SJCRH30 (cell line): Measurements from ENCODE around the gene ATP12A. TPM values are rescaled to one million over a fixed set of nuclear protein-coding genes. Genes with fewer than 3 reads are reported as not detected.
"Not testable (repeated sequence)": the region's sequence is repeated elsewhere in the genome, so short reads cannot be mapped to it uniquely, and the experiment has no call there.

ENCODE experiments used
- DNase-seq, 2 experiments: peaks; one replicate each; pipeline ENCODE4 v3.0.0-alpha.2; 2015 to 2020
- H3K27ac ChIP-seq: fragments of 250-450 bp; sonication (Bioruptor Pico); 2 replicates; pipeline ENCODE4 v1.5.1; 2020; ENCODE audit warnings: mild to moderate bottlenecking, moderate library complexity
- H3K27me3 ChIP-seq: fragments of 250-450 bp; sonication (Bioruptor Pico); 2 replicates; pipeline ENCODE4 v1.5.1; 2020; ENCODE audit warnings: mild to moderate bottlenecking, moderate library complexity
- H3K36me3 ChIP-seq: fragments of 250-450 bp; sonication (Bioruptor Pico); 2 replicates; pipeline ENCODE4 v1.5.1; 2020; ENCODE audit warnings: mild to moderate bottlenecking, moderate library complexity
- H3K4me1 ChIP-seq: fragments of 250-450 bp; sonication (Bioruptor Pico); 2 replicates; pipeline ENCODE4 v1.5.1; 2020; ENCODE audit warnings: mild to moderate bottlenecking, moderate library complexity
- H3K4me3 ChIP-seq: fragments of 250-450 bp; sonication (Bioruptor Pico); 2 replicates; pipeline ENCODE4 v1.5.1; 2020; ENCODE audit warnings: mild to moderate bottlenecking, moderate library complexity
- H3K9me3 ChIP-seq: fragments of 250-450 bp; sonication (Bioruptor Pico); replicated peaks from 2 replicates; pipeline ENCODE4 v1.5.1; 2020; ENCODE audit warnings: mild to moderate bottlenecking, moderate library complexity
- total RNA-seq: library from RNA; depleted of rRNA; stranded (reverse); fragments of >200 nt; shearing (Covaris generic); gene quantifications from 2 replicates; pipeline ENCODE4 v1.2.3, GENCODE V29; 2014

The ATP12A gene
- total RNA-seq, 1 experiment from 2014 or later: 0.06 TPM

DNA sequence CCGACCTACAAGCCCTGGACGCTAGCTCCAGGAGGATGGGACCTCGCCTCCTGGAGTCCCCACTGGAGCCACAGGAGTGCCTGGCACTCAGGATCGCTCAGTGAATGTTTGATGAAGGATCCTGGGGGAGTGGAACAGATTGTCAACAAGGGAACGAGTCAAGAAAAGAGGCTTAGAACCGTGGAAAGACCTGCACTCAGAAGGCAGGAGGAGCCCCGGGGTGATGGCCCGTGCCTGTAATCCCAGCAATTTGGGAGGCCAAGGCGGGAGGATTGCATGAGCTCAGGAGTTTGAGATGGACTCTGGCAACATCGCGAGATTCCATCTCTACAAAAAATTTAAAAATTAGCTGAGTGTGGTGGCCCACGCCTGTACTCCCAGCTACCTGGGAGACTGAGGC lies 38.9 kb downstream of the ATP12A start:
- Histone ChIP-seq H3K27ac (no peak overlapping the region), H3K4me1 (no peaks in the 10 kb centered on the region), H3K36me3 (no peaks in the 10 kb centered on the region), H3K4me3 (no peak overlapping the region), H3K27me3 (peaks cover 10% of the 10 kb centered on the region; the same call in 1 of the 2 replicates), H3K9me3 (no peaks in the 10 kb centered on the region)
- no peak for DNase-seq

DNA sequence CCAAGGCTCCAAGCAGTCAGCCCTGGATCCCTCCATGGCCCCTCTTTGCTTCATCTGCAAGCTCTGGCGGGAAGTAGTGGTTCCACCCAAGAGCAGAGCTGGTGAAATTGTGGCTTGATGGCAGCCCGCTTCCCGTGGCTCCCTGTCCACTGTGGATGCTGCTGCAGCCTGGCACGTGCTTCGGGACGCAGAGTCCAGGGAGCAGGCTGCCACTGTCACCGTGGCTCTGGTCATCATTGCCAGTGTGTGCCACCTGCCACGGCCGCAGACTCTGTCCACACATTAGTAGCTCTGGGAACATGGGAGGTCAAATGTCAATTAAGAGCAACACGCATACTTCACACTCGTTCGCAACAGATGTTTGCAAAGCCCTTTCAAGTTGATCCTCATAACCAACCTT lies 43.0 kb downstream of the ATP12A start:
- no peaks in the 10 kb centered on the region for H3K9me3 ChIP-seq
- H3K4me1 ChIP-seq: no peaks in the 10 kb centered on the region
- no peak for DNase-seq
- H3K27ac ChIP-seq: no peak overlapping the region
- H3K36me3 ChIP-seq: no peaks in the 10 kb centered on the region
- peaks cover 4% of the 10 kb centered on the region; the same call in 1 of the 2 replicates for H3K27me3 ChIP-seq
- no peak overlapping the region for H3K4me3 ChIP-seq

DNA sequence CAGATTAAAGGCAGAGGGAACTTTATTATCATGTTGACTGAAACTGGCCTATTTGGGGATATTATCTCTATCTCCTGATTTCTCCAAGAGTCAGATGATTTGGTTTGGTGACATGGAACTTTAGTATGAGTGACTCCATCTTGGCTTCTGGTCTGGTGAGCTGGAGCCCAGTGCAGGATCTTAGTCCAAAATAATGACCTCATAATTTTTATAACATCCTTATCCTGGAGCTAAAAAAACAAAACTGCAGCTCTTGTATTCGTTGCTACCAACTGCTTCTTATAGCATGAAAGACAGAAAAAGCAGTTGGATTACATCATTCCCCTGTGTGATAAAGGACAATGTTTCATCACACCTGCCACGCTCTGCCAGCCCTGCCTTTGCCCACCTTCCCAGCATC lies 44.5 kb downstream of the ATP12A start:
- H3K27me3 ChIP-seq: peaks cover 4% of the 10 kb centered on the region; the same call in 1 of the 2 replicates
- no peaks in the 10 kb centered on the region for H3K9me3 ChIP-seq
- H3K27ac ChIP-seq: no peak overlapping the region
- no peaks in the 10 kb centered on the region for H3K4me1 ChIP-seq
- no peaks in the 10 kb centered on the region for H3K36me3 ChIP-seq
- no peak overlapping the region for H3K4me3 ChIP-seq
- DNase-seq: no peak

DNA sequence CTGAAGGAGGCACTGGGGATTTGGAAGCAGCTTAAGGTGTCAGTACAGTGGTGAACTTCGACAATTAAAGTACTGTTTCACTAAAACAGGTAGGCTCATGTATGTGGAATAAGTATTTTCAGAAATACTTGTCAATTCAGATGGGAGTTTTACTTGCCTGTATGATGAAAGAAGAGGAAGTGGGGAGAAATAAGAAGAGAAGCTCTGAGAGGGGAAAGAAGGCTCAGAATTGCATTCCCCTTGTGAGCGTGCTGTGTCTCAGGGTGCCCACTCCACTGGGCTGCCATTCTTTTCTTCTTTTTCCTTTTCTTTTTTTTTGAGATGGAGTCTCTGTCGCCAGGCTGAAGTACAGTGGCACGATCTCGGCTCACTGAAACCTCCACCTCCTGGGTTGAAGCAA lies 45.2 kb downstream of the ATP12A start:
- H3K27ac ChIP-seq: no peak overlapping the region
- H3K4me1 ChIP-seq: no peaks in the 10 kb centered on the region
- H3K9me3 ChIP-seq: no peaks in the 10 kb centered on the region
- no peak overlapping the region for H3K4me3 ChIP-seq
- no peaks in the 10 kb centered on the region for H3K36me3 ChIP-seq
- H3K27me3 ChIP-seq: peaks cover 4% of the 10 kb centered on the region; the same call in 1 of the 2 replicates
- DNase-seq: no peak

DNA sequence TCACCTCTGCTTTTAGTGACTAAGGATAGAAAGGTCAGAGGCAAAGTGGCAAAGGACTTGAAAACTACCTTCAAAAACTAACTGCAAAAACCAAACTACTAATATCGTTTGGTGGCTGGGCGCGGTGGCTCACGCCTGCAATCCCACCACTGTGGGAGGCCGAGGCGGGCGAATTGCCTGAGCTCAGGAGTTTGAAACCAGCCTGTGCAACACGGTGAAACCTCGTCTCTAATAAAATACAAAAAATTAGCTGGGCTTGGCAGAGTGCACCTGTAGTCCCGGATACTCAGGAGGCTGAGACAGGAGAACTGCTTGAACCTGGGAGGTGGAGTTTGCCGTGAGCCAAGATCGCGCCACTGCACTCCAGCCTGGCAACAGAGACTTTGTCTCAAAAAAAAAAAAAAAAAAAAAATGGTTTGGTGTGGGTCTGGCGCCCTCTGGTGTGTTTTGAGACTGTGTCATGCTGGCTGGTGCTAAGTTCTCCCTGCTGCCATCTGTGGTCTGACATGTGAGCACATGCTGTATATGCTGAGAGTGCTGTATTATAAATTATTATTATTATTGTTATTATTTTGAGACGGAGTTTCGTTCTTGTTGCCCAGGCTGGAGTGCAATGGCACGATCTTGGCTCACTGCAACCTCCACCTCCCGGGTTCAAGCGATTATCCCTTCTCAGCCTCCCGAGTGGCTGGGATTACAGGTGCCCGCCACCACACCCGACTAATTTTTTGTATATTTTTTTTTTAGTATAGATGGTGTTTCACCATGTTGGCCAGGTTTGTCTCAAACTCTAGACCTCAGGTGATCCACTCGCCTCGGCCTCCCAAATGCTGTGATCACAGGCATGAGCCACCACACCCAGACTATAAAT lies 47.8 kb downstream of the ATP12A start:
- no peak overlapping the region for H3K4me3 ChIP-seq
- no peaks in the 10 kb centered on the region for H3K4me1 ChIP-seq
- H3K36me3 ChIP-seq: no peaks in the 10 kb centered on the region
- H3K9me3 ChIP-seq: no peaks in the 10 kb centered on the region
- no peak overlapping the region for H3K27ac ChIP-seq
- no peaks in the 10 kb centered on the region for H3K27me3 ChIP-seq
- peak; percentile 69 to 83 for DNase-seq

DNA sequence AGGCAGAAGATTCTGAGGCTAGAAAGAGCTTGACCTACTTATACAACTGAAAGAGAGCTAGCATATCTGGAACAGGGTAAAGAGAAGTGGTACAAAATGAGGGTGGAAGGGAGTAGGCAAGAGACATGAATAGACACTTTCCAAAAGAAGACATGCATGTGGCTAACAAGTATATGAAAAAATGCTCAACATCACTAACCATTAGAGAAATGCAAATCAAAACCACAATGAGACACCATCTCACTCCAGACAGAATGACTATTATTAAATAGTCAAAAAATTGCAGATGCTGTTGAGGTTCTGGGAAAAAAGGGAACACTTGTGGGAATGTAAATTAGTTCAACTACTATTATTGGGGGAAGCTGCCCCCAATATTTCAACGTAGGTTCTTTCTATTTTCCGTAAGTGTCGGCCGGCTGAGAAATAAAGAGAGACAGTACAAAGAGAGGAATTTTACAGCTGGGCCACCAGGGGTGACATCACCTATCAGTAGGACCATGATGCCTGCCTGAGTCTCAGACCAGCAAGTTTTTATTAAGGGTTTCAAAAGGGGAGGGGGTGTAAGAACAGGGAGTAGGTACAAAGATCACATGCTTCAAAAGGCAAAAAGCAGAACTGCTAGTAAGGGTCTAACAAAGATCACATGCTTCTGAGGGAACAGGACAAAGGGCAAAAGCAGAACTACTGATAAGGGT lies 50.8 kb downstream of the ATP12A start:
- H3K4me1 ChIP-seq, H3K36me3 ChIP-seq, H3K4me3 ChIP-seq, H3K27me3 ChIP-seq, H3K27ac ChIP-seq, DNase-seq, H3K9me3 ChIP-seq: not testable (repeated sequence)

DNA sequence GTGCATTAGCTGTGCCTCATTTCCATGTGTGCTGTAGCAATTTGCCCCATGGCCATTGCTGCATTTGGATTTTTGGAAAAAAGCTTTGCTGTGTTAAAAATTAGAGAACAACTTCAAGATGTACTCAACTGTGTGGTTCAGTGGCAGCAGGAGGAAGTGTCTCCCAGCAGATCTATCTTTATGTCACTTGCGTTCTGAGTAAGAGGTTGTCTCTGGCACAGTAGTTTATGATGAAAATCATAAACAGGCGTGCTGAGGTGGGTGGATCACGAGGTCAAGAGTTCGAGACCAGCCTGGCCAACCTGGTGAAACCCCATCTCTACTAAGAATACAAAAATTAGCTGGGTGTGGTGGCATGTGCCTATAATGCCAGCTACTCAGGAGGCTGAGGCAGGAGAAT lies 54.7 kb downstream of the ATP12A start:
- Histone ChIP-seq H3K4me1 (no peaks in the 10 kb centered on the region), H3K9me3 (no peaks in the 10 kb centered on the region), H3K36me3 (no peaks in the 10 kb centered on the region), H3K27me3 (no peaks in the 10 kb centered on the region), H3K27ac (no peak overlapping the region), H3K4me3 (no peak overlapping the region)
- no peak for DNase-seq

DNA sequence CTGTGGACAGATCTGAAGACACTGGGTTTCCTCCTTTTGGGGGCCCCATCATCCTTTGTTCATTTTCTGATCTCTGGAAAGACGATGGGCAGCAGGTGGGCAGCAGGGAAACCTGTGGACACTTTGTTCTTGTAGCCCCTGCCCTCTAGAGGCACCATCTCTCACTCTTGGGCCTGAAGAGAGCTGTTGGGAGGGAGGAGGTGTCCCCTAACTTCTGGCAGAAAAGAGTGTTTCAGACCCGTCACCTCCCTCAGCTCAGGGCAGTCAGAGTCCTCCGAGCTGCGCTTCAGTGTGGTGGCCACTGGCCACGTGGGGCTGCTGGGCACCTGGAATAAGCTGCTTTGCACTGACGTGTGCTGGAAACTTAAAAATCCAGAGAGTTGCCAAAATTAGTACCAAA lies 56.8 kb downstream of the ATP12A start:
- Histone ChIP-seq H3K9me3 (no peaks in the 10 kb centered on the region), H3K4me3 (no peak overlapping the region), H3K27me3 (no peaks in the 10 kb centered on the region), H3K4me1 (0 out of 2 replicates have a peak, but pooled peaks cover 4% of the 10 kb centered on the region), H3K36me3 (no peaks in the 10 kb centered on the region), H3K27ac (no peak overlapping the region)
- no peak for DNase-seq

DNA sequence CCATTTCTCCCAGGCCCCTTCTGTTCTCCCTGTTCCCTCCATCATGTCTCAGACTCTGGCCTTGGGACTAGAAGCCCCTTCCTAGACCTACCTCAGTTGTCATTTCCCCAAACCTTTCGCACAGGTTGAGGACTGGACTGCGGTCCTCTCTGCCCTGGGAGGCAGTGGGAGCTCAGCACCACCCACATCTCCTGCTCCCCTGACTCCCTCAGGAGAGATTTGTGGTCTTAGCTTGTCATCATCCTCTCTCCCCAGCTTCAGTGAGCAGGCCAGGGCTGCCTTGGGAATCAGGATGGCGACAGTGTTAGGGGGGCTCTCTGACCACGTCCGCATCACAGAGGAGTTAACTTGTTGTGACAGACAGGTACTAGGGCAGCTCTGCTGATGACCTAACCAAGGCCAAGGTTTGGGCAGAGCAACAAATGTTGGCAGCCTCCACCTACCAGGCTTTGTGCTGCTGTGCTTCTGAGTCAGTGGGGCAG lies 58.2 kb downstream of the ATP12A start:
- DNase-seq: no peak
- no peaks in the 10 kb centered on the region for H3K9me3 ChIP-seq
- no peak overlapping the region for H3K27ac ChIP-seq
- no peaks in the 10 kb centered on the region for H3K27me3 ChIP-seq
- no peak overlapping the region for H3K4me3 ChIP-seq
- no peaks in the 10 kb centered on the region for H3K36me3 ChIP-seq
- H3K4me1 ChIP-seq: 0 out of 2 replicates have a peak, but pooled peaks cover 4% of the 10 kb centered on the region

DNA sequence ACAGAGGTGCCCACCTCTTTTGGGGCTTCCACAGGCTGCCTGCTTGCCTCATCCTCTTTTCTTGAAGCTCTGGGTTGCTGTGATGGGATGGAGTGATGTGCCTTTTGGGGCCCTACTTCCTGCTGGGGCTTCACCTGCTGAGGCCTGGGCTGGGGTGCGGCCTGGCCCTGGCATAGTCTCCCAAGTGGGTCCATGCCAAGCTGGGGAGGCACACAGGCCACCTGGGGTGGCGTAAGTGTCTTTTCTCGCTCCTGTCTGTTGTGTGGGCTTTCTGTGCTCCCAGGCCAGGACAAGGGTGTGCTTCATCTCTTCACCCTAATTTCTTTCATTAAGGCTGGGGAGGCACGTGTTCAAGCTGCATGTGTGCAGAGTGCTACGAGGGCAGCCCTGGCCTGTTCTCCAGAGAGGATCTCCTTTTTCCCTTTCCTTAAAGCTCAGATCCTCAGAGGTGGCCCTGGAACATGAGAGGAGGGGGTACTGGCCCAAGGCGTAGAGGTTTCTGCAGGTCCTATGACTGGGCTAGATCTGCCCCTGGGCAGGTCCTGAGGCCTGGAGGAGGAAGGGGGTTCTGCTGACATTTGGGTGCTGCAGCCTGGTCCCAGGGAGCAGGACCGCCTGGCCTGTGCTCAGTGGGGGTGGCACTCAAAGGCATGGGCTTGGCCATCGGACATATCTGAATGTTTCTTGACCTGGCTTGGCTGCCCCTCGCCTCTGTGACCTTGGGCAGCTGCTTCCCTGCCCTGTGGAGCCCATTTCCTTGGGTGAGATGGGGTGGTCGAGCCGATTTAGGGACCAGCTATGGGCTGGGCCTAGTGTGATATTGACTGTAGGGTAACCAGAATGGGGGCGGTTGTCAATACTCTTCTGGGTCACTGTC lies 60.0 kb downstream of the ATP12A start:
- Histone ChIP-seq H3K36me3 (no peaks in the 10 kb centered on the region), H3K4me3 (no peak overlapping the region), H3K27ac (no peak overlapping the region), H3K9me3 (no peaks in the 10 kb centered on the region), H3K4me1 (0 out of 2 replicates have a peak, but pooled peaks cover 4% of the 10 kb centered on the region), H3K27me3 (no peaks in the 10 kb centered on the region)
- no peak for DNase-seq

DNA sequence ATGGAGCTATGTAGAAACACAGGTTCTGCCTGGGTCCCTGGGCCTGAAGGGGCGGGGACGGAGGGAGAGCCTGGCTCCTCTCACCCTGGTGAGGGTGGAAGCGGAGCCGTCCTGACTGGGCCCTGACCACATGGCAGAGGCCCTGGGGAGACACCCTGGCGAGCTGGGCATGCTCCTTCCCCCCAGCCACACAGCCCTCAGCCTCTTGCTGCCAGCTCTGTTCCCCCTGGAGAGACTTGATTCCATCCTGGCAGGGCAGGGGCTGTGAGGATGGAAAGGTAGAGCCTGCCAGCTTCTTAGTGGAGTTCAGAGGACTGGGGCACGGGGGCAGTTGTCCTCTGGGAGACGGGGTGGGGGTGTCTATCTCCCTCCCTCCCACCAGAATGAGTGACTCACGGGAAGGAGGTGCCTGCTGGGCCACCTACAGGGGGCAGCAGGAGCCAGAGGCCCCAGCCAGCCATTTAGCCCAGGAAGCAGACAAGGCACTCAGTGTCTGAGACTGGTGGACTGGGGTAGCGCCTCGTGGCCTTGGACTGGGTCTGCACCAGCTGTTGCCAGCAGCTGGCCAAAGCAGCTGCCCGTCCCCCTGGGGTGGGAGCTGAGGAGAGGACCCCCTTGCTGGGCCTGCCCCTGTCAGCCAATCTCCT lies 60.9 kb downstream of the ATP12A start:
- H3K4me3 ChIP-seq: no peak overlapping the region
- H3K36me3 ChIP-seq: no peaks in the 10 kb centered on the region
- 0 out of 2 replicates have a peak, but pooled peaks cover 4% of the 10 kb centered on the region for H3K4me1 ChIP-seq
- DNase-seq: peak; percentile 44 to 63
- no peaks in the 10 kb centered on the region for H3K27me3 ChIP-seq
- no peaks in the 10 kb centered on the region for H3K9me3 ChIP-seq
- H3K27ac ChIP-seq: no peak overlapping the region

DNA sequence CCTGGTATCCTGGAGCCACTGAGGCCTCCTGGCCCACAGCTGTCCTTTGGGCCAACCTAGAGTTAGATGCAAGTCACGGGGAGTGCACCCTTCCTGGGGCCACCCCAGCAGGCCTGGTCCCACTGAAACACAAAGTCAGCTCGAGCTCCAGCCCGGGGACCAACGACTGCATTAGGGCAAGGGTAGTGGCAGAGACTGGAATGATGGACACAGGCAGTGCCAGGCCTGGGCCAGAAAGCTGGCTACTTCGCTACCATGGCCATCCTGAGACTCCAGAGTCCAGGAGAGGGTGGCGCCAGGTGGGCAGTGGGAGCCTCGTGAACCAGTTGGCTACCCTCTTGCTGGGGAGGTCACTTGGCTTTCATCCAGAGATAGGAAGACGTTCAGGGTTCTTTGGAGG lies 61.6 kb downstream of the ATP12A start:
- 0 out of 2 replicates have a peak, but pooled peaks cover 4% of the 10 kb centered on the region for H3K4me1 ChIP-seq
- DNase-seq: peak in 1 of 2 experiments; percentile 6
- H3K36me3 ChIP-seq: no peaks in the 10 kb centered on the region
- no peaks in the 10 kb centered on the region for H3K9me3 ChIP-seq
- no peaks in the 10 kb centered on the region for H3K27me3 ChIP-seq
- H3K27ac ChIP-seq: no peak overlapping the region
- no peak overlapping the region for H3K4me3 ChIP-seq

DNA sequence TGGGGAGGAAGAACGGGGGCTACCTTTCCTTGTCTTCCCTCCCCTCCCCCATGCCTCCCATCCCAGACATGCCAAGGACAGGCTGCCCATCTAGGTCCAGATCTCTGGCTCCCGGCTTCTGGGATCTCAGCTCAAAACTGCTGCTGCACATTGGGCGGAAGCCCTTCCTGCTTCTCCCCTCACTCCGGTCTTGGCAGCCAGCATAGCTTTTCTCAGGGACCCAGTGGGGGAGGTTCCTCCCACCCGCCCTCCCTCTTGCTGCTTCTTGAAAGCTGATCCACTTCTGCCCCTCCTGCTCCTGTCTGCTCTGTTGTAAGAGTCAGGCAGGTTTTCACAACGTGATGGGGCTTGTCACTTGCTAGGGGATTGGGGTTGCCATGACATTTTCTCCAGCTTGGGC lies 62.1 kb downstream of the ATP12A start:
- peak in 1 of 2 experiments; percentile 21 for DNase-seq
- no peak overlapping the region for H3K4me3 ChIP-seq
- H3K36me3 ChIP-seq: no peaks in the 10 kb centered on the region
- H3K27me3 ChIP-seq: no peaks in the 10 kb centered on the region
- no peaks in the 10 kb centered on the region for H3K9me3 ChIP-seq
- 0 out of 2 replicates have a peak, but pooled peaks cover 4% of the 10 kb centered on the region for H3K4me1 ChIP-seq
- H3K27ac ChIP-seq: no peak overlapping the region

DNA sequence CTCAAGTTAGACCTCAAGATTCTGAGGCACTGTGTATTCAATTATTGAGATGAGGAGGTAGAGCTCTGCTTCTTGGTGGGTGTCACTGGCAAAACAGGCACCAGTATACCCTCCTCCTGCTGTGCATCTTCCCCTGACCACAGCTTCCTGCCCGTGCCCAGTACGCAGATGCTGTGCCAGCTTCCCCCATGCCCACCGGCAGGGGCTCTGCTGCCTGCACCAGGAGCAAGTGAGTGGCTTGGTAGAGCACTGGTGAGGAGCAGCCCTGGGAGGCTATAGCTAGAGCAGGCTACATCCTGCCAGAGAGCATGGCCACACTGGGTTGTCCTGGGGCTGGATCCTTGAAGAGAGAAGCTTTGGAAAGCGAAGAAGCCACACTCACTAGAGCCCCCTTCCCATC lies 62.8 kb downstream of the ATP12A start:
- Histone ChIP-seq H3K4me1 (0 out of 2 replicates have a peak, but pooled peaks cover 4% of the 10 kb centered on the region), H3K36me3 (no peaks in the 10 kb centered on the region), H3K4me3 (no peak overlapping the region), H3K27ac (no peak overlapping the region), H3K9me3 (no peaks in the 10 kb centered on the region), H3K27me3 (no peaks in the 10 kb centered on the region)
- no peak for DNase-seq
